Activated naive CD4-positive, alpha-beta T cell treated with anti-CD3 and anti-CD28 coated beads, Interleukin-2, amount 50 U/mL, for 16 hours (primary cell): ENCODE measurements around the gene ZSCAN5C.
"Not testable (repeated sequence)": the region's sequence is repeated elsewhere in the genome, so short reads cannot be mapped to it uniquely, and the experiment has no call there.

Experiments used
- DNase-seq: peaks from one replicate; pipeline ENCODE4 v3.0.0-alpha.2; 2020

Gene ZSCAN5C

GRCh38 chr19:56201973-56202372 lies at the start of gene ZSCAN5C:
TSS of gene ZSCAN5C (plus strand) at chr19:56202273. CDS start at chr19:56205914, 3,641 bp downstream.
- DNase-seq: no peak

GRCh38 chr19:56152644-56153043 lies 49.4 kb upstream of the ZSCAN5C start:
- DNase-seq: no peak

GRCh38 chr19:56153507-56153906 lies 48.6 kb upstream of the ZSCAN5C start:
- DNase-seq: no peak

GRCh38 chr19:56155124-56155687 lies 46.9 kb upstream of the ZSCAN5C start:
- DNase-seq: no peak

GRCh38 chr19:56156768-56157167 lies 45.3 kb upstream of the ZSCAN5C start:
- no peak for DNase-seq

- no peak for DNase-seq
Observed at GRCh38 chr19:56158170-56158757, 43.8 kb upstream of the ZSCAN5C start.

GRCh38 chr19:56159009-56159559 lies 43.0 kb upstream of the ZSCAN5C start:
- DNase-seq: no peak

GRCh38 chr19:56159622-56160271 lies 42.3 kb upstream of the ZSCAN5C start:
- DNase-seq: no peak

- DNase-seq: no peak
Observed at GRCh38 chr19:56161534-56161933, 40.5 kb upstream of the ZSCAN5C start.

- no peak for DNase-seq
Observed at GRCh38 chr19:56162258-56162657, 39.8 kb upstream of the ZSCAN5C start.

- DNase-seq: no peak
Observed at GRCh38 chr19:56163097-56163496, 39.0 kb upstream of the ZSCAN5C start.

GRCh38 chr19:56167064-56167578 lies 35.0 kb upstream of the ZSCAN5C start:
- no peak for DNase-seq

- no peak for DNase-seq
Observed at GRCh38 chr19:56170261-56170660, 31.8 kb upstream of the ZSCAN5C start.

GRCh38 chr19:56174086-56174485 lies 28.0 kb upstream of the ZSCAN5C start:
- no peak for DNase-seq

GRCh38 chr19:56174550-56174949 lies 27.5 kb upstream of the ZSCAN5C start:
- DNase-seq: no peak

- not testable (repeated sequence) for DNase-seq
Observed at GRCh38 chr19:56175861-56176307, 26.2 kb upstream of the ZSCAN5C start, which contains the start of gene GALP. TSS of gene GALP (plus strand) at chr19:56176008. CDS start at chr19:56177109, 1,101 bp downstream.

GRCh38 chr19:56176310-56176709 lies 25.8 kb upstream of the ZSCAN5C start:
- not testable (repeated sequence) for DNase-seq

- DNase-seq: no peak
Observed at GRCh38 chr19:56176881-56177280, 25.2 kb upstream of the ZSCAN5C start.

GRCh38 chr19:56177564-56178243 lies 24.4 kb upstream of the ZSCAN5C start:
- DNase-seq: no peak

- DNase-seq: no peak
Observed at GRCh38 chr19:56189785-56190184, 12.3 kb upstream of the ZSCAN5C start.

GRCh38 chr19:56191115-56191514 lies 11.0 kb upstream of the ZSCAN5C start:
- no peak for DNase-seq

GRCh38 chr19:56191711-56192110 lies 10.4 kb upstream of the ZSCAN5C start:
- DNase-seq: no peak

- DNase-seq: no peak
Observed at GRCh38 chr19:56193981-56194640, 8.0 kb upstream of the ZSCAN5C start.
